ENCODE results near the gene MAP4K4. TPM values are rescaled to one million over a fixed set of nuclear protein-coding genes. Genes with fewer than 3 reads are reported as not detected.

The MAP4K4 gene
- total RNA-seq, 1 experiment from 2014 or later = 132 TPM

DNA sequence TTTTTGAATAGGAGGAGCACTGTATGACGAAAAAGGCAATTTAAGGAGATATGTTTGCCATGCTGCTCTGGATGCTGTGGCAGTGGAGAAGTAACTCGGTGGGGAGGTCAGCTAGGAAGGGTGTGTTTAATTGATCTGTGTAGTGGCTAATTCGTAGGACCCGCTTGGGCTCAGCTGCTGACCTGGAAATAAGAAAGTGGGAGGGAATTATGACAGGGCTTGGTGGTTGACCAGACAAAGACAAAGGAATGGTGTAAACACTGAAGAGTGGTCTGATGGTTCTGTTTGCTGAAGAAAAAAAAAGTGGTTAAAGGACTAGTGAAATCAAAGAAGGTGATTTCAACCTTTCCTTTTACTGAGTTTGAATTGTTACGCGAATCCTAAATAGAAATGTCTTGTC lies 146.0 kb downstream of the MAP4K4 start:
- Histone ChIP-seq H4K5ac (ENCODE audit: insufficient read length, low read depth, low read length) (no peak overlapping the region), H2BK20ac (ENCODE audit: low read depth, low read length, poor library complexity, severe bottlenecking) (no peak overlapping the region), H3K79me1 (ENCODE audit: insufficient read depth, low read depth, low read length, poor library complexity, severe bottlenecking) (peaks cover under 1% of the 10 kb centered on the region), H3K4ac (ENCODE audit: low read depth, low read length) (no peak overlapping the region), H3K79me2 (ENCODE audit: insufficient read depth, low read length) (no peaks in the 10 kb centered on the region), H2BK5ac (ENCODE audit: insufficient read length, low read length) (no peak overlapping the region), H3K27me3 (ENCODE audit: insufficient read depth, low read length) (no peaks in the 10 kb centered on the region), H2AK5ac (ENCODE audit: insufficient read length, low read length) (no peak overlapping the region), H2BK15ac (ENCODE audit: low read depth, low read length) (no peak overlapping the region), H3T11ph (ENCODE audit: low read length) (no peak overlapping the region), H3K18ac (ENCODE audit: insufficient read length, low read depth, low read length) (no peak overlapping the region), H3K56ac (ENCODE audit: insufficient read length, low read depth, low read length) (no peak overlapping the region), H3K4me2 (ENCODE audit: insufficient read depth, insufficient read length, low read length) (no peak overlapping the region), H3K9ac (ENCODE audit: extremely low read depth, insufficient read length, low read length) (no peak overlapping the region), H3K23ac (ENCODE audit: insufficient read length, low read depth, low read length) (no peak overlapping the region), H3K27ac (ENCODE audit: insufficient read length, low read depth, low read length) (no peak overlapping the region), H4K20me1 (ENCODE audit: control insufficient read depth, insufficient read depth, insufficient read length) (no peaks in the 10 kb centered on the region), H3K23me2 (ENCODE audit: insufficient read length, low read depth, low read length, poor library complexity, severe bottlenecking) (no peaks in the 10 kb centered on the region), H3K4me1 (ENCODE audit: insufficient read depth, low read length) (no peaks in the 10 kb centered on the region), H4K8ac (replicated peaks; ENCODE audit: insufficient read length, low read depth, low read length) (no peak overlapping the region), H3K14ac (ENCODE audit: insufficient read depth, low read length) (no peak overlapping the region), H2BK120ac (ENCODE audit: low read depth, low read length, poor library complexity, severe bottlenecking) (no peak overlapping the region), H3K9me3 (ENCODE audit: control insufficient read depth, low read depth, low read length) (no peaks in the 10 kb centered on the region), H2BK12ac (ENCODE audit: insufficient read length, low read depth, low read length) (no peak overlapping the region), H4K91ac (ENCODE audit: insufficient read length, low read depth, low read length) (no peak overlapping the region), H2AFZ (ENCODE audit: low read length) (no peak overlapping the region)
- DNase-seq = no peak
- Mint-ChIP-seq H3K4me3 (no peak overlapping the region), H3K4me1 (no peaks in the 10 kb centered on the region), H3K36me3 (ENCODE audit: insufficient read depth in 1 of 3, low read depth in 3 of 3) (peaks cover 23 to 81% (median 77%) of the 10 kb centered on the region in 3 experiments), H3K9me3 (no peaks in the 10 kb centered on the region), H3K27me3 (ENCODE audit: low read depth) (no peaks in the 10 kb centered on the region), H3K27ac (peak overlapping the region in 2 of 3 experiments; percentile 31 to 46; a peak in 3 of 7 replicates)
- TF ChIP-seq, protein P1, sequence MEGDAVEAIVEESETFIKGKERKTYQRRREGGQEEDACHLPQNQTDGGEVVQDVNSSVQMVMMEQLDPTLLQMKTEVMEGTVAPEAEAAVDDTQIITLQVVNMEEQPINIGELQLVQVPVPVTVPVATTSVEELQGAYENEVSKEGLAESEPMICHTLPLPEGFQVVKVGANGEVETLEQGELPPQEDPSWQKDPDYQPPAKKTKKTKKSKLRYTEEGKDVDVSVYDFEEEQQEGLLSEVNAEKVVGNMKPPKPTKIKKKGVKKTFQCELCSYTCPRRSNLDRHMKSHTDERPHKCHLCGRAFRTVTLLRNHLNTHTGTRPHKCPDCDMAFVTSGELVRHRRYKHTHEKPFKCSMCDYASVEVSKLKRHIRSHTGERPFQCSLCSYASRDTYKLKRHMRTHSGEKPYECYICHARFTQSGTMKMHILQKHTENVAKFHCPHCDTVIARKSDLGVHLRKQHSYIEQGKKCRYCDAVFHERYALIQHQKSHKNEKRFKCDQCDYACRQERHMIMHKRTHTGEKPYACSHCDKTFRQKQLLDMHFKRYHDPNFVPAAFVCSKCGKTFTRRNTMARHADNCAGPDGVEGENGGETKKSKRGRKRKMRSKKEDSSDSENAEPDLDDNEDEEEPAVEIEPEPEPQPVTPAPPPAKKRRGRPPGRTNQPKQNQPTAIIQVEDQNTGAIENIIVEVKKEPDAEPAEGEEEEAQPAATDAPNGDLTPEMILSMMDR (conservative IDR thresholded peaks at IDR 0.05) = no peak
- no CpG with 5 or more reads among the region's 6 CpGs for WGBS (ENCODE audit: extremely low coverage, insufficient read length, low lambda C conversion rate)

Measured in H9 (cell line).